Stimulated activated CD4-positive, alpha-beta T cell treated with anti-CD3 and anti-CD28 coated beads, Interleukin-1b, Interleukin-23, amount 100 ng/mL, for 24 hours (primary cell): ENCODE data around the gene SLAIN1.

Experiments used
- DNase-seq, 4 experiments: peaks; one replicate each; pipeline ENCODE4 v3.0.0-alpha.2; 2020; ENCODE audit warnings: low read depth in 4 of 4, low spot score in 1 of 4

Gene SLAIN1

DNA sequence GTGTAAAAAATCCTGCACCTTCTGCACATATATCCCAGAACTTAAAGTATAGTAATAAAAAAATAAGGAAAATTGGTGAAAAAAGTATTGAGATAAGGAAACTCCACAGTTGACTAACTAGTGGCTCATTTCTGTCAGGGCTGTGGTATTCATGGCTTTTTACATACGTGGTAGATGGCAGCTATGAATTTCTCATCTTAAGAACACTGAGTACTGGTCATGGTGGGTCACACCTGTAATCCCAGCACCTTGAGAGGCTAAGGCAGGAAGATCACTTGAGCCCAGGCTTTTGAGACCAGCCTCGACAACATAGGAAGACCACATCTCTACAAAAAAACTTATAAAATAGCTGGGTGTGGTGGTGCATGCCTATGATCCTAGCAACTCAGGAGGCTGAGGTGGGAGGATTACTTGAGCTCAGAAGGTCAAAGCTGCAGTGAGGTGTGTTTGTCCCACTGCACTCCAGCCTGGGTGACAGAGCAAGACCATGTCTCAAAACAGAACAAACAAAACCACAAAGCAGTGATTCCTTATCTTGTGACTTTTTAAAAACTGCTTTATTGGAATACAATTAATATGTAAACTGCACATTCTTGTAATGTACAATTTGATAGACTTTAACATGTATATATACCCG lies 16.8 kb downstream of the SLAIN1 start:
- no peak for DNase-seq

- no peak for DNase-seq
Measured at GRCh38 chr13:77715233-77715891, 17.9 kb downstream of the SLAIN1 start.

GRCh38 chr13:77716692-77717091 lies 19.2 kb downstream of the SLAIN1 start:
- DNase-seq: no peak

DNA sequence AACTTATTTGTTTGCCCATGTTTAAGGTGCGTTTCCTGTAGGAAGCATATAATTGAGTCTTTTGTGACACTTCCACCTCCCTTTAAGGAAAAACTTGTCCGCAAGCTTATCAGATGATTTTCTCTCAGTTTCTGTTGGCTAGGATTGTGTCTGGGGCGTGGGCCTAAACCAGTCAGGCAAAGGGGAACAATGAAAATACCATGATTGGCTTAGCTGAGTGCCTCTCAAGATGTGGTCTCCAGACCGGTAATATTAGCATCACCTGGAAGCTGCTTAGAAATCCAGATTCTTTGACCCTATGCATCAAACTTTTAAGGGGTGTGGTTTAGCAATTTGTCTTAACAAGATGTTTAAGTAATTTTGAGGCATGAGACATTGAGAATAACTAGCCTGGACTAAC lies 20.0 kb downstream of the SLAIN1 start:
- DNase-seq: no peak

GRCh38 chr13:77719128-77719527 lies 21.6 kb downstream of the SLAIN1 start:
- DNase-seq: no peak

DNA sequence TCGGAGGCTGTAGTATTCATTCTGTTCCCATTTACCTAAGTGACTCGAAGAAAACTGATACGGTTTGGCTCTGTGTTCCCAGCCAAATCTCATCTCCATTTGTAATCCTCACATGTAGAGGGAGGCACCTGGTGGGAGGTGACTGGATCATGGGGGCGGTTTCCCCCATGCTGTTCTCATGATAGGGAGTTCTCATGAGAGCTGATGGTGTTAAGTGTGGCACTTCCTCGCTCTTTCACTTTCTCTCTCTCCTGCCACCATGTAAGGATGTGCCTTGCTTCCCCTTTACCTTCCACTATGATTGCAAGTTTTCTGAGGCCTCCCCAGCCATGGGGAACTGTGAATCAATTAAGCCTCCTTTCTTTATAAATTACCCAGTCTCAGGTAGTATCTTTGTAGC lies 23.5 kb downstream of the SLAIN1 start:
- DNase-seq: no peak

DNA sequence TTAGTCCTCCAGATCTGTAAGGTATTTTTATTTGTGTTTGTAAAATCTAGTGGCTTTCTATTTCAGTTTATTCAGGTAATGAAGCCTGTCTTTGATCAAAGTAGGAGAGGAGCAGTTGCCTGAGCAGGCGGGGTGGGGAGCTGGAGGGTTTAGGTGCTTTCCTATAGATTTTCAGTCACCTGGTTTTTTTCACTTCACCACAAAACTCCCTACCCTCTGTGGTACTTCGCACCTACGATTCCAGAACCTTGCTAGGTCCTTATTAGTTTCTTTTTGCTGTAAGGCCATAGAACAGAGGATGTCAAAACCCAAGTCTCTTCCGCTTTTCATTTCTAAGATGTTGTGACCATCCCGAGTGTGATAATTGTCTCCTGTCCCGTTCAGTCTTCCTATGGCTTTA lies 26.6 kb downstream of the SLAIN1 start:
- no peak for DNase-seq

DNA sequence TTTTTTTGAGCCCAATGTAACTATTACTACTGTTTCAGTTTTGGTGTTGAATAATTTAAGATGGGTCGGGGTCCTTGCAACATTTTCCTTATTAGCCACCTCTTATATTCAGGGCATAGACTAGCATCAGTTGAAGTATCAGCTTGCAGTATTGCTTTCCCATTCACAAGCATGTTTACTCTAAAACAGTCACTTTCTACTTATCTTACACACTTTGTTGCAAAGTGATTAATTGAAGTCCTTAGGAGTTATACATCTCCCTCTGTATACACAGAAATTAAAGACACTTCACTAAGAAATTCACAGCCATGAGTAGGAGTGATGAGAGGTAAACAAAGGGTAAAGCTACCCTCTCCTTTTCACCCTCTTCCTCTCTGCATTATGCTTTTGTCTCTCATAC lies 27.6 kb downstream of the SLAIN1 start:
- no peak for DNase-seq

DNA sequence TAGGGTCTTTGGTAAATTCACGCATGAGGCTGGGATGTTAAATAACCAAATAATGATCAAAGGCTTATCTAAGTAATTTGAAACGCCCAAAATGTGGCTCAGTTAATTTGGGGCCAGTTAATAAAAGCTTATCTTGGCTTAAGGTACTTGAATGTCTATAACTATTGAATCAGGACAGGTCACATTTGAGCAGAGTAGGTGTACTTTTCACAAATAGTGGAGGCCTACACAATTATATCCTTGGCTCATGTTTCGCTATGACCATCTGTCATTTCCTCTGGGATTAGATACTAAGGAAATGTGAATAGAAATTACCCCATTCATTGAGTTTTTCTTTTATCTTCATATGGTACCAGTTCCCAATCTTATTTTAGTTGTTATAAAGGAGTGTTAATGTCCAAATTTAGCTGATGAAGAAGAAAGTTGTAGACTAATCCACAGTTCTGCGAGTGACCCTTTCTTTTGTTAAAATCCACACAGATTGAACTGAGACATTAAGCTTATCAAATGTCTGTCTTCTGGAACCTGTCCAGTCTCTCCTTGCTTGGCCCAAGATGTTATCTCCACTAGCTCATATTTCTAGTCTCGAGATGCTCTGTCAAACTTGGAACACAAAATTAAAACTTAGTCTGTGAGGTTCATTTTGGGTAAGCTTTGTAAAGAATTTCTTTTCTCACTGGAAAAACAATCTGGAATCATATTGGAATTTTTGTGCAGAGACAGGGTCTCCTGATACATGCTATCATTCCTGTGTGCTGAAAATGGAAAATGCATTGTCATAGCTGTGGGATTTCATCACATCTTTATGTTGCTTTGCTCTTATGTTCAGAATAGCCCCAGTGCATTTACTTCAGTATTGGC lies 31.0 kb downstream of the SLAIN1 start:
- DNase-seq: no peak

- DNase-seq: peak in 1 of 4 experiments; percentile 10
Measured at GRCh38 chr13:77729502-77730221, 32.2 kb downstream of the SLAIN1 start.

DNA sequence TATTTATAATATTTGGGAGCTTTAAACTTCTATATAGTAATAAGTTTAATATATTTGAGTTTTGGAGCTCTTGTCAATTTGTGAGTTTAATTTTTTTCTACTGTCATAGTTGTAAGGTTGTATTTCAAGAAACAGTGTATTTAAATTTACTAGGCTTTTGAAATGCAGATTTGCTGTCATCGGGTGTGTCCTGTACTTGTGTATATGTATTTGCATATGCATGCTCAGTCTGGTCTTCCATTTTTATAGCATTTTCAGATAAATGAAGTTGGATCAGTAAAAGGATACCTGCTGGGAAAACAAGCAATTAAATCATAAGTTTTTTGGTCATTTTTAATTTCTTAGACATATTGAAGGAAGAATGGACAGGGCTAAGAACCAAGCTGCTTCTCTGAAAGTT lies 33.1 kb downstream of the SLAIN1 start:
- no peak for DNase-seq

DNA sequence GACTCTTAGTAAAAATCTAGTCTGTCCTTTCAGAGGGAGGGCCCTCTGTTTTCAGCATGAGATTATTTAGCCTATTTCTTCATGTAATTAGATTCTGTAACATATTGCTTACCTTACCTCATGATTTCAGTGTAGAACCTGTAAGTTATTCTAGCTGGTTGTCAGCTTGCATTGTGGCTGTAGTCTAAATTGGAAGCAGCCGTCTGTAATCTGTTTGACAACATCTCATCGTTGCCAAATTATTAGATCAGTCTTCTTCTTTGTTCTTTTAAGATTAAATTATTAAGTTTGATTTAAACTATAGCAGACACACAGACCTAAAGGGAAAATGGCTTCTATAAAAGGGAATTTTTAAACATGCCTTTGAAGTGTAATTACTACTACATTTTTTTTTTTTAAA lies 34.8 kb downstream of the SLAIN1 start:
- no peak for DNase-seq

DNA sequence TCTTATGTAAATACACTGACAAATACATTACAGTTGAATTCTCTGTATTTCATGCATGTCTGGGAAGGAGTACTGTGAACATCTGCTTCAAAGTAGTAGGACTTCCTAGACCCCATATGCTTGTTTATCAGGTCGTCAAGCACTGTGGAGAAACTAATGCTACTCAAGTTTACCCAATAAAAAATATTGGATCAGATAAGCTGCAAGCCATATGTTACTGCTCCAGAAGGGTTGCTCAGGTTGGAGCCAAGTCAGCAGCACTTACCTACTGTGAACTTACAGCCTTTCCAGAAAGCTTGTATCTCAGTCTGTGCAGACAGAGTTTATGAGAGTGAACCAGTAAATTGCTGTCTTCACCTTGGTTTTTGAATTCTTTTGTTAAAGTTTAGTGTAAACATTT lies 36.2 kb downstream of the SLAIN1 start:
- DNase-seq: no peak

DNA sequence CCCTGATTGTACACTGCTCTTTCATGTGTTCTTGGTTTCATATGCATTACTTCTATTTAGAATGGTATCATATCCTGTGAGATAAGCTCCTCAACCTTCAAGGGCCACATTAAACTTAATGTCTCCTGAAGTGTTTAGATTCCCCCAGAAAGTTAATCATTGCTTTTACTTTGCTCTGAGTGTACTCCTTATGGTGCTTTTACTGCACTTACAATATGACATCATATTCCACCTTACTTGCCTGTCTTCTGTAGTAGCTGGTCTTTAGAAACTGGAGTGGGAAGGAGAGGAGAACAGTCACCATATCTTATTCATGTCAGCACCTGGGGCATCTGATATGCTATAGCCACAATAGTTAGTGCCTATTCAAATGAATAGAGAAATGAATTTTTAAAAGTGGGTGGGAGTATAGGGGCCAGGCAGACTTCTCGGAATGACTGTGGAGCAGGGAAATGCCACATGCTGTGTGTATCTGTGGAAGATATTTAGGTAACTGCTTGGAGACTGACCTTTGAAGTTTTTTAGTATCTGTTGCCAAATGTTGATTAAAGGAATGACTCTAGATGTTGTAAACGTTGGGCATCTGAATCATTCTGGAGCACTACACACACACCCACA lies 40.2 kb downstream of the SLAIN1 start:
- no peak for DNase-seq

GRCh38 chr13:77740097-77740735 lies 42.7 kb downstream of the SLAIN1 start:
- DNase-seq: no peak

DNA sequence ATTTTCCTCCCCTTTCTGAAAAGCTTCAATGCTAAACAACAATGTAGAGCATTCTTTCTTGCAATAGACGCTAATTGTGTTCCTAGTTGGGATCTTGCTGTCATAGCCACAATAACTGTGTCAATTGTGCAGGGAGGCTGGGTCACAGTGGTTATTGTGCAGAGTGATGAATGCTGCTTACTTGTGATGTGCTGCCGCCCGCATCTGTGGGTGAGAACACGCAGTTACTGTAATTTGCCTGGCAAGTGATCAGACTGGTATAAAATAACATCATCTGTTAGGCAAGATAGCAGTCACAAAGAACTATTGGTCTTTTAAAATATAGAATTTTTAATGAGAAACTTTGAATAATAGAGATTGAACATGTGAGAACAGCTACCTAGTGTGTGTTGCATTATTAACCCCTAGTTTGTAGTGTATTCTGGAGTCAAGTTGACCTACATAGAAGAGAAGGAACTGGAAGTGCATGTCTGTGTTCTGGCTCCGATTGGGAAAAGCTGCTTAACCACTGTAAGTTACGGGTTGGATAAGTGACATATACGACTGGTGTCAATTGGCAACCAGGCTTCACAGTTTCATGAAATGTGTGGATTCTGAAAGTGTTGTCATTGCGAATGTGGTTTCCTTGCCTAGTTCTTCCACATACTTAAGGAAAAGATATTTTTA lies 43.6 kb downstream of the SLAIN1 start:
- no peak for DNase-seq

DNA sequence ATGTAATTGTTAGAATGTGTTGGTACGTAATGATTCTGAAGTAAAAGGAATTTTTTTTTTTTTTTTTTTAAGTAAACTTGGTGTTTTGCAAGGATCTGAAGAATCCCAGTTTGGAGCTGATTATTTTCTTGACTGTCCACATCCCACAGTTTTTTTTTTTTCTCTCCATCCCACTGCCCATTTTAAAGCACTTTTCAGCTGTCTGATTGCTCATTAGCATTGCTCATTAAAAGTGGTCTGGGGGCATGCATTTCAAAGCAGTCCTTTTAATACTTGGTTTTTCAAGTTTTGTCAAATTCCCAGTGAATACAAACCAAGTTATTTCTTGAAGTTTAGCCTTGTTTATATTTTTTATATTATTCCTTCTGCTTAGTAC lies 44.1 kb downstream of the SLAIN1 start:
- no peak for DNase-seq

DNA sequence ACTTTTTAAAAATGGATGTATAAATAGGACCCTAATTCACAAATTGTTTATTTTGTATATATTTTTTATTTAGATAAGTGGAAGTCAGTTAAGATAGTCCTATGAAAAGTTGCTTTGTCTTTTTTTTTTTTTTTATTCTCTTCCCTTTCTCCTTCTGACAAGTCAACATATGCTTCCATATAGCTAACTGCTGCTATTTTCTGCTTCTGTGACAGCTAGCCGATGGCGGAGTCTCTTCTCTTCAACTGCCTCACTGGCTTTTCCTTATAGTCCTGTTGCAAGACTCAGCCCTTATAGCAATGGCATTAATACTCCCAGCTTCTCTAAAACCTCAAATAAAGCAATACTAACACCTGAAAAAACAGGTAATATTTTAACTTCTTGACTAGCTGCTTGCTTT lies 45.3 kb downstream of the SLAIN1 start:
- no peak for DNase-seq

DNA sequence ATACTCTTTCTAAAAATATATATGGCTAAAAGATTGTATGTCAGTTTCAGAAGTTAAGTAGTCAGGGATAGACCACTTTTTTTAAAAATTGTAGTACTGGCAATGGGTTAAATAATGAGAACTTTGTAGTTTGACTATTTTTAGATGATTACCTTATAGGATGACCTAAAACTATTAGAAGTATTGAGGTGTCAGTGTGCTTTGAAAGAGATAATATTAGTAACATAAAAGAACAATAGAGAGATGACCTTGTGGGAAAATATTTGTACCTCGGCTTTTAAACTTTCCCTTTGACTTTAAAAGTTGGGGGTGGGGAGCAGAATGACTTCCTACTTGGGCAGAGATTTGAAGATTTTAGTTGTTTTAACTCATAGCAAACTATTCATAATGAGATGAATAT lies 48.3 kb downstream of the SLAIN1 start:
- DNase-seq: no peak

DNA sequence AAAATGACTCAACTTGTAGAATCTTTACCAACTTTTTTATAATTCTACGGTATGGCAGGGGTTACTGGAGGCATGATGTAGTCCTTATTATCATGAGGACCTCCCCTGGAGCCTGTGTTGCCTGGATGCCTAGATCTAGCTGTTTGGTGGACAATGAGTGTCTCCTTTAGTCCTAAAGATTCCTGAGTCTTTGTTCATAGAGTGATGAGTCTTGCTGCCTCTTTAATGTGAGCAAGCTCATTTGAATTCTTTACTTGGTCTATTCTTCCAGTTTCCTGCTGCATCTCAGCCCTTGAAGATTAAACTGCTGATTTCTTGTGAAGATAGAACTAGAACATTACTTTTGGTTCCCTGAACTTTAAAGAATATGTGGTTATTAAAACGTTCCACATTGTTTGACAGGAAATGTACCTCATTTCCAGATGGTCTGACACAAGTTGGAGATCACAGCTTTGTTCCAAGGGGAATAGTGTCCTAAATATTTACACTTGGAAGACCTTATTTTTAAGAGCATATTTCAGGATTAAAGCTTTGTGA lies 51.9 kb downstream of the SLAIN1 start:
- DNase-seq: no peak
